K562 (cell line): Measurements from ENCODE around the gene ABT1. TPM values are rescaled to one million over a fixed set of nuclear protein-coding genes. Genes with fewer than 3 reads are reported as not detected.

Experiments
- ARID3A ChIP-seq: IDR thresholded peaks from 2 replicates; pipeline ENCODE4 v1.6.1; 2012; ENCODE audit warnings: low read depth, low read length, improper control_type of control experiment, borderline replicate concordance
- ASH1L ChIP-seq: fragments of 450-650 bp; IDR thresholded peaks from 2 replicates; pipeline ENCODE4 v1.6.1; 2018; ENCODE audit warnings: borderline replicate concordance, mild to moderate bottlenecking, low read depth; ENCODE audit not compliant: partially characterized antibody
- ATF3 ChIP-seq, 2 experiments: fragments of 450-650 bp in 1 of 2; sonication (generic) in 1 of 2; formaldehyde crosslinking in 1 of 2; IDR thresholded peaks in 1 of 2; conservative IDR thresholded peaks in 1 of 2; 2 replicates each; pipeline versions ENCODE4 v1.6.1 to v1.8.1; 2016 to 2023; ENCODE audit warnings: mild to moderate bottlenecking in 2 of 2, moderate library complexity in 2 of 2, inconsistent platforms in 1 of 2, missing genetic modification reagents in 1 of 2
- EHMT2 ChIP-seq: fragments of 450-650 bp; IDR thresholded peaks from 2 replicates; pipeline ENCODE4 v1.6.1; 2018; ENCODE audit warnings: antibody characterized with exemption
- KLF10 ChIP-seq: fragments of 250-450 bp; sonication (Bioruptor Pico); IDR thresholded peaks from 2 replicates; pipeline ENCODE4 v1.6.1; 2021; ENCODE audit warnings: matching md5 sums
- NCOA4 ChIP-seq: fragments of 450-650 bp; IDR thresholded peaks from 2 replicates; pipeline ENCODE4 v1.6.1; 2018; ENCODE audit warnings: mild to moderate bottlenecking; ENCODE audit not compliant: partially characterized antibody
- NELFE ChIP-seq: IDR thresholded peaks from 2 replicates; pipeline ENCODE4 v1.6.1; 2011; ENCODE audit warnings: mild to moderate bottlenecking; ENCODE audit not compliant: insufficient read depth, insufficient read length
- RNF2 ChIP-seq: sonication (generic); IDR thresholded peaks from 2 replicates; pipeline ENCODE4 v1.6.1; 2016
- SREBF1 ChIP-seq: fragments of 150-350 bp; IDR thresholded peaks from 2 replicates; pipeline ENCODE4 v1.6.1; 2014; ENCODE audit warnings: antibody characterized with exemption, low read depth, low read length, borderline replicate concordance
- STAT6 ChIP-seq: sonication (generic); formaldehyde crosslinking; IDR thresholded peaks from 2 replicates; pipeline ENCODE4 v1.8.1; 2023; ENCODE audit warnings: mild to moderate bottlenecking, missing genetic modification reagents
- TCF3 ChIP-seq: sonication (generic); formaldehyde crosslinking; IDR thresholded peaks from 2 replicates; pipeline ENCODE4 v1.4.0; 2020; ENCODE audit warnings: mild to moderate bottlenecking, missing genetic modification reagents
- UBTF ChIP-seq, 2 experiments: IDR thresholded peaks; 2 replicates each; pipeline ENCODE4 v1.6.1; 2012; ENCODE audit warnings: improper control_type of control experiment in 2 of 2, low read depth in 2 of 2, low read length in 2 of 2, borderline replicate concordance in 1 of 2
- ZBTB11 ChIP-seq, 3 experiments: fragments of 200-800 bp in 1 of 3; fragments of 250-450 bp in 1 of 3; fragments of 450-650 bp in 1 of 3; sonication (Bioruptor Pico) in 1 of 3; sonication (Bioruptor generic) in 1 of 3; formaldehyde crosslinking in 1 of 3; IDR thresholded peaks; 2 replicates each; pipeline versions ENCODE4 v1.6.1 to v1.8.0; 2016 to 2022; ENCODE audit warnings: mild to moderate bottlenecking in 2 of 3, missing genetic modification characterization in 2 of 3, missing compliant biosample characterization in 1 of 3, moderate library complexity in 1 of 3
- ZNF224 ChIP-seq: sonication (generic); formaldehyde crosslinking; IDR thresholded peaks from 2 replicates; pipeline ENCODE4 v1.8.0; 2022; ENCODE audit warnings: mild to moderate bottlenecking, missing genetic modification reagents
- polyA plus RNA-seq, 8 experiments: library from polyadenylated mRNA; depleted of rRNA in 4 of 8; stranded (reverse) in 5 of 8; unstranded in 3 of 8; fragments of >200 nt; fragmentation: Nextera tagmentation in 2 of 8; fragmentation: Illumina TruSeq in 1 of 8; extraction: Ambion mirVana in 2 of 8; extraction: Trizol in 1 of 8; gene quantifications; 2 replicates each; pipeline versions ENCODE4 v1.2.1 to v1.2.3, GENCODE V29; 2011 to 2014; ENCODE audit warnings: inconsistent platforms in 1 of 8, missing spikeins in 1 of 8
- total RNA-seq, 7 experiments: library from RNA; depleted of rRNA in 6 of 7; stranded (reverse); fragments of >200 nt in 6 of 7; fragmentation: Illumina TruSeq in 2 of 7; extraction: Trizol in 2 of 7; gene quantifications; 2 replicates each; pipeline versions ENCODE4 v1.2.1 to v1.2.3, GENCODE V29; 2011 to 2021; ENCODE audit warnings: low replicate concordance in 1 of 7

Gene ABT1
- total and polyA plus RNA-seq, 9 of the 15 experiments (the other 6 are each of a cell fraction or from before 2014, with no cell fraction given) = 8.8 to 52.7 (median 40.7) TPM

- peak in 1 of 3 experiments; percentile 47; a peak in 1 of 6 replicates for TF ChIP-seq ZBTB11 (CRISPR knock-in tag; IDR thresholded peaks at IDR 0.05)
- TF ChIP-seq RNF2 = no peak
- TF ChIP-seq ZNF224 (CRISPR knock-in tag) = no peak
- TF ChIP-seq ATF3 (IDR thresholded peaks at IDR 0.05) = peak; percentile 62
- no peak for TF ChIP-seq ATF3 (CRISPR knock-in tag; conservative IDR thresholded peaks at IDR 0.05)
- TF ChIP-seq NCOA4 = no peak
- no peak for TF ChIP-seq STAT6
- no peak for TF ChIP-seq ARID3A
- TF ChIP-seq ASH1L = no peak
- no peak for TF ChIP-seq TCF3 (CRISPR knock-in tag)
- TF ChIP-seq UBTF (IDR thresholded peaks at IDR 0.05; ENCODE audit: borderline replicate concordance in 1 of 2, low read depth in 2 of 2, low read length in 2 of 2) = no peak
- TF ChIP-seq EHMT2 = 0 out of 2 replicates have a peak, but pooled peaks have one; percentile 37
- TF ChIP-seq KLF10 (CRISPR knock-in tag) = no peak
- TF ChIP-seq SREBF1 = no peak
- no peak for TF ChIP-seq NELFE
Measured at GRCh38 chr6:26593278-26594130, 3.2 kb upstream of the ABT1 start (continued).
